KOPT-K1 (cell line): Measurements from ENCODE around the gene ZP4.
"Not testable (repeated sequence)": the region's sequence is repeated elsewhere in the genome, so short reads cannot be mapped to it uniquely, and the experiment has no call there.

ENCODE experiments used
- H3K27ac ChIP-seq: fragments of 200-600 bp; sonication (generic); 2 replicates; pipeline ENCODE4 v1.5.1; 2016; ENCODE audit warnings: antibody characterized with exemption, mild to moderate bottlenecking, low read depth, low read length; ENCODE audit not compliant: poor library complexity, severe bottlenecking
- H3K36me3 ChIP-seq: fragments of 200-600 bp; sonication (generic); 2 replicates; pipeline ENCODE4 v1.5.1; 2017; ENCODE audit warnings: antibody characterized with exemption, mild to moderate bottlenecking, low read length, moderate library complexity; ENCODE audit not compliant: insufficient read depth
- H3K9me3 ChIP-seq: fragments of 200-600 bp; sonication (generic); 2 replicates; pipeline ENCODE4 v1.5.1; 2017; ENCODE audit warnings: antibody characterized with exemption, low read length, mild to moderate bottlenecking; ENCODE audit not compliant: insufficient read depth, poor library complexity, severe bottlenecking

Gene ZP4

GRCh38 chr1:237861944-237862343 is 28.8 kb downstream of the ZP4 start:
- no peaks in the 10 kb centered on the region for H3K36me3 ChIP-seq
- no peaks in the 10 kb centered on the region for H3K9me3 ChIP-seq
- H3K27ac ChIP-seq = no peak overlapping the region

GRCh38 chr1:237858992-237859391 is 31.7 kb downstream of the ZP4 start:
- H3K9me3 ChIP-seq = no peaks in the 10 kb centered on the region
- no peak overlapping the region for H3K27ac ChIP-seq
- H3K36me3 ChIP-seq = no peaks in the 10 kb centered on the region

DNA sequence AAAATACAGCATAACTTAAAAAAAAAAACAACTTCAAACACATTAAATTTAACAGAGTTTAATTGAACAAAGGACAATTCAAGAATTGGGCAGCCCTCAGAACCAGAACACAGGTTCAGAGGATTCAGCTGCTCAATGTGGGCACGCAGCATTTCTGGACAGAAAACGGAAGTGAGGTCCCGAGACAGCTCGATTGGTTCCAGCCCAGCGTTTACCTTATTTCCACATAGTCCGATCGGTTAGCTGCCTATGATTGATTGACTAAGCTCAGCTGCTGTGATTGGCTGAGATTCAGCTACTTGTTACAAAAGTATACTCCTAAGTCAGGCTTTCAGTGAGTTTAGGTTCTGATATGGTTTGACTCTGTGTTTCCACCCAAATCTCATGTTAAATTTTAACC is 33.3 kb downstream of the ZP4 start:
- no peak overlapping the region for H3K27ac ChIP-seq
- no peaks in the 10 kb centered on the region for H3K36me3 ChIP-seq
- no peaks in the 10 kb centered on the region for H3K9me3 ChIP-seq

- H3K36me3 ChIP-seq = no peaks in the 10 kb centered on the region
- no peaks in the 10 kb centered on the region for H3K9me3 ChIP-seq
- no peak overlapping the region for H3K27ac ChIP-seq
These were observed 38.4 kb downstream of the ZP4 start for GRCh38 chr1:237852342-237852741.

DNA sequence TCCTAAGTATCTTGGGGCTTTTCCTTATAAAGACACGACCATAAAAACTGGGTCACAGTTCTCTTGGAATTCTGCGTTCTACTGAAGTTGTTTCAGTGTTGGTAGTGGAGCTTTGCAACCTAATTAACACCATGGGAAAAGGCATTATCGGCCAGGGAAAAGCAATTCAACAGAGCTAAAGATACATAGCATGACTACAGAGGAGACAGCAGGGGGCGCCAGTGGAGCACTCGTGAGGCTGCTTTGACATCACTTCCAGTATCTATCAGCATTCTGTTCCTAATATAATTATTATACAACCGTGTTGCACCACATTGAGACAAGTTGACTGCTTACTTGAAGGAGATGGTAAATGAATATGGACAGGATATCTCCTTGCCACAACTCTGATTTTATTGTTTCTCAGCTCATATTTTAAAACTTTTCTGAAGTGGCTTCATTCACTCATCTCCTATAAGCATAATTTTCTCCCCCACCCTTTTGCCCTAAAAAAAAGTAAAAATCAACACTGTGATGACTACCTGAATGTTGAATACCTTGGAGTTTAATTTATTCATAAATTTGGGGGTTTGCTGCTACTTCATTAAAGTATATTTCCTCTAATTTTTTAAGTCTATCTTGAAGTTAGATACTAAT is 39.4 kb downstream of the ZP4 start:
- no peaks in the 10 kb centered on the region for H3K9me3 ChIP-seq
- no peak overlapping the region for H3K27ac ChIP-seq

DNA sequence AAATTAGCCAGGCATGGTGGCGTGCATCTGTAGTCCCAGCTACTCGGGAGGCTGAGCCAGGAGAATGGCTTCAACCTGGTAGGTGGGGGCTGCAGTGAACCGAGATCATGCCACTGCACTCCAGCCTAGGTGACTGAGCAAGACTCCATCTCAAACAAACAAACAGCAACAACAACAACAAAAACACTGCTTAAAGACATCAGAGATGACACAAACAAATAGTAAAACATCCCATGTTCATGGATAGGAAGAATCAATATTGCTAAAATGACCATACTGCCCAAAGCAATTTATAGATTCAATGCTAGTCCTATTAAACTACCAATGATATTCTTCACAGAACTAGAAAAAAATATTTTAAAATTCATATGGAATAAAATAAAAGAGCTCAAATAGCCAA is 47.2 kb downstream of the ZP4 start:
- H3K36me3 ChIP-seq, H3K9me3 ChIP-seq: not testable (repeated sequence)

More for the DNA sequence above, 39.4 kb downstream of the ZP4 start:
- H3K36me3 ChIP-seq = no peaks in the 10 kb centered on the region

DNA sequence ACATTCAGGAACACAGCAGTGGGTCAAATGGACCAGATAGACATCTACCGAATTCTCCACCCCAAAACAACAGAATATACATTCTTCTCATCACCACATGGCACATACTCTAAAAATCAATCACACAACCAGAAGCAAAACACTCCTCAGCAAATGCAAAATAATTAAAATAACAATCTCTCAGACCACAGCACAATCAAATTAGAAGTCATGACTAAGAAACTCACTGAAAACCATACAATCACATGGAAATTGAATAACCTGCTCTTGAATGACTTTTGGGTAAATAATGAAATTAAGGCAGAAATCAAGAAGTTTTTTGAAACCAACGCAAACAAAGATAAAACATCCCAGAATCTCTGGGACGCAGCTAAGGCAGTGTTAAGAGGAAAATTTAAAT is 49.2 kb downstream of the ZP4 start:
- no peak overlapping the region for H3K27ac ChIP-seq
- H3K9me3 ChIP-seq = no peaks in the 10 kb centered on the region
- no peaks in the 10 kb centered on the region for H3K36me3 ChIP-seq

More for the DNA sequence above, 47.2 kb downstream of the ZP4 start:
- not testable (repeated sequence) for H3K27ac ChIP-seq

DNA sequence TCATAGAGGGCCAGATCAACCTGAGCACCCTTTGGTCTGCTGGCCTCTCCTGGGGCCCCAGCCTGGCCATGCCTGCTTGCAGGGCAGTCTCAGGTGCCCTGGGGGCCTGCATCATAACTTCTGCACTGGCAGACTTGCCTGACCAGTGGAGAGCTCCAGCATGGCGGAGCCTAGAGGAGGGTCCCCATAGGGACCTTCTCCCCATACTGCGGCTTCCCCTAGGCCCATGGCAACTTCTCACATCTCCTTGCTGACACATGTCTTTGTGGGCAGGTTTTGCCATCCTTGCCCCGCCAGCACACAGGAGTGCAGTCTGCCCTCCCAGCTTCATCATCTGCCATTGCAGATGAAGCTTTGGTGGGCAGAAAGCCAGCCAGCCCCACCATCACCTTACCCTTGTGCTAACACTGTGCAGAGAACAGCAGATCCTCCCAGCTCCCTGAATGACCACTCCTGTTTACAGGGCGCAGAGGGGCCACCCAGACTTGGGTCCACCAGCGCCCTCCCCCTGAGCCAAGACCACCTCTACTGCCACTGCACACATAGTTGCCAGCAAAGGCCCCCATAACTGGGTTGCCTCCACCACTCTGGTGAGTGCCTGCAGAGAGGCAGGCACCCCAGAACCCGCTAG is 51.7 kb downstream of the ZP4 start:
- Histone ChIP-seq H3K36me3 (no peaks in the 10 kb centered on the region), H3K9me3 (no peaks in the 10 kb centered on the region), H3K27ac (no peak overlapping the region)

GRCh38 chr1:237838320-237838719 is 52.4 kb downstream of the ZP4 start:
- Histone ChIP-seq H3K9me3 (no peaks in the 10 kb centered on the region), H3K27ac (no peak overlapping the region), H3K36me3 (no peaks in the 10 kb centered on the region)

- no peaks in the 10 kb centered on the region for H3K36me3 ChIP-seq
- H3K9me3 ChIP-seq = no peaks in the 10 kb centered on the region
- H3K27ac ChIP-seq = no peak overlapping the region
These were observed 56.3 kb downstream of the ZP4 start for GRCh38 chr1:237834461-237834860.

GRCh38 chr1:237834048-237834447 is 56.7 kb downstream of the ZP4 start:
- no peak overlapping the region for H3K27ac ChIP-seq
- H3K36me3 ChIP-seq = no peaks in the 10 kb centered on the region
- no peaks in the 10 kb centered on the region for H3K9me3 ChIP-seq

DNA sequence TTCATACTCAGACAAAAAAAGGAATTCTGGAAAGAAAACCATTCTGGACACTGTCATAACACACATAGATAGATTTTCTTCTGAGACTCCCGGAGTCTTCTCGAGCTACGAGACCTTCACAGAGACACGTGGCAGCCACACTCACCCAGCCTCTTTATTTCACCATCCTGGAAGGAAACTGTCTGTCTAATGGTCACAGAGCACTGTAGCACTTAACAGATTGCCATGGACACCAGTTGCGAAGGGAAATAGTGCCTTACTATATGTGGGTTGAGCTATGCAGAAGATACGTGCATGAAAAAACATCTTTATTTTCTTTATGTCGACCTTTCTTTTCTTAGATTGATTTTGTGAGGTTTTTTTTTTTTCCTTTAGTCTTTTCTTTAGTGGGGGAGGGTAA is 57.9 kb downstream of the ZP4 start:
- H3K36me3 ChIP-seq = no peaks in the 10 kb centered on the region
- no peak overlapping the region for H3K27ac ChIP-seq
- no peaks in the 10 kb centered on the region for H3K9me3 ChIP-seq
